H9 (cell line): ENCODE results near the gene GRM5. TPM values are rescaled to one million over a fixed set of nuclear protein-coding genes. Genes with fewer than 3 reads are reported as not detected.
"Not testable (repeated sequence)": the region's sequence is repeated elsewhere in the genome, so short reads cannot be mapped to it uniquely, and the experiment has no call there.

Experiments used
- DNase-seq: peaks from one replicate; pipeline ENCODE4 v3.0.0-alpha.2; 2017
- H2AFZ ChIP-seq: one replicate; pipeline ENCODE4 v1.6.1; 2013; ENCODE audit warnings: mild to moderate bottlenecking, low read length, control low read depth, moderate library complexity
- H2AK5ac ChIP-seq: 2 replicates; pipeline ENCODE4 v1.6.1; 2013; ENCODE audit warnings: low read length, control low read depth, mixed read lengths; ENCODE audit not compliant: insufficient read length
- H2BK120ac ChIP-seq: one replicate; pipeline ENCODE4 v1.6.1; 2013; ENCODE audit warnings: low read depth, mild to moderate bottlenecking, low read length, control low read depth, inconsistent platforms; ENCODE audit not compliant: poor library complexity, severe bottlenecking
- H2BK12ac ChIP-seq: 2 replicates; pipeline ENCODE4 v1.6.1; 2013; ENCODE audit warnings: low read length, control low read depth, mixed read lengths, low read depth; ENCODE audit not compliant: insufficient read length
- H2BK15ac ChIP-seq: 2 replicates; pipeline ENCODE4 v1.6.1; 2013; ENCODE audit warnings: low read depth, low read length, control low read depth
- H2BK20ac ChIP-seq: one replicate; pipeline ENCODE4 v1.6.1; 2013; ENCODE audit warnings: low read depth, mild to moderate bottlenecking, low read length, control low read depth, inconsistent platforms; ENCODE audit not compliant: poor library complexity, severe bottlenecking
- H2BK5ac ChIP-seq: 2 replicates; pipeline ENCODE4 v1.6.1; 2013; ENCODE audit warnings: low read length, control low read depth, mixed read lengths; ENCODE audit not compliant: insufficient read length
- H3K14ac ChIP-seq: 2 replicates; pipeline ENCODE4 v1.6.1; 2013; ENCODE audit warnings: low read length, control low read depth; ENCODE audit not compliant: insufficient read depth
- H3K18ac ChIP-seq: 2 replicates; pipeline ENCODE4 v1.6.1; 2013; ENCODE audit warnings: low read depth, mild to moderate bottlenecking, mixed read lengths, low read length, control low read depth; ENCODE audit not compliant: insufficient read length
- H3K23ac ChIP-seq: 2 replicates; pipeline ENCODE4 v1.6.1; 2013; ENCODE audit warnings: low read length, control low read depth, mixed read lengths, low read depth; ENCODE audit not compliant: insufficient read length
- H3K23me2 ChIP-seq: 2 replicates; pipeline ENCODE4 v1.6.1; 2013; ENCODE audit warnings: low read depth, mild to moderate bottlenecking, mixed read lengths, low read length, control low read depth; ENCODE audit not compliant: insufficient read length, poor library complexity, severe bottlenecking
- H3K27ac ChIP-seq: 2 replicates; pipeline ENCODE4 v1.5.1; 2013; ENCODE audit warnings: low read length, control low read depth, mixed read lengths, low read depth; ENCODE audit not compliant: insufficient read length
- H3K27me3 ChIP-seq: 2 replicates; pipeline ENCODE4 v1.6.1; 2013; ENCODE audit warnings: low read length, control low read depth, inconsistent platforms; ENCODE audit not compliant: insufficient read depth
- H3K4ac ChIP-seq: 2 replicates; pipeline ENCODE4 v1.6.1; 2013; ENCODE audit warnings: low read depth, mild to moderate bottlenecking, control low read depth, inconsistent platforms, low read length, moderate library complexity
- H3K4me1 ChIP-seq: 2 replicates; pipeline ENCODE4 v1.6.1; 2013; ENCODE audit warnings: low read length, control low read depth, inconsistent platforms; ENCODE audit not compliant: insufficient read depth
- H3K4me2 ChIP-seq: 2 replicates; pipeline ENCODE4 v1.6.1; 2013; ENCODE audit warnings: low read length, control low read depth, mixed read lengths; ENCODE audit not compliant: insufficient read length, insufficient read depth
- H3K56ac ChIP-seq: 2 replicates; pipeline ENCODE4 v1.6.1; 2013; ENCODE audit warnings: low read depth, mild to moderate bottlenecking, mixed read lengths, low read length, control low read depth; ENCODE audit not compliant: insufficient read length
- H3K79me1 ChIP-seq: 2 replicates; pipeline ENCODE4 v1.6.1; 2013; ENCODE audit warnings: low read depth, mild to moderate bottlenecking, moderate library complexity, low read length, control low read depth, inconsistent platforms; ENCODE audit not compliant: insufficient read depth, poor library complexity, severe bottlenecking
- H3K79me2 ChIP-seq: 2 replicates; pipeline ENCODE4 v1.6.1; 2013; ENCODE audit warnings: low read length, control low read depth, inconsistent platforms; ENCODE audit not compliant: insufficient read depth
- H3K9ac ChIP-seq: 2 replicates; pipeline ENCODE4 v1.6.1; 2013; ENCODE audit warnings: low read length, control low read depth, mixed read lengths; ENCODE audit not compliant: insufficient read length; ENCODE audit errors: extremely low read depth
- H3K9me3 ChIP-seq: one replicate; pipeline ENCODE4 v1.6.1; 2013; ENCODE audit warnings: low read depth, low read length, inconsistent platforms; ENCODE audit not compliant: control insufficient read depth
- H3T11ph ChIP-seq: one replicate; pipeline ENCODE4 v1.6.1; 2013; ENCODE audit warnings: mild to moderate bottlenecking, low read length, control low read depth, inconsistent platforms
- H4K20me1 ChIP-seq: one replicate; pipeline ENCODE4 v1.6.1; 2013; ENCODE audit not compliant: control insufficient read depth, insufficient read length, insufficient read depth
- H4K5ac ChIP-seq: 2 replicates; pipeline ENCODE4 v1.6.1; 2013; ENCODE audit warnings: low read depth, mild to moderate bottlenecking, mixed read lengths, low read length, control low read depth; ENCODE audit not compliant: insufficient read length
- H4K8ac ChIP-seq: replicated peaks from 2 replicates; pipeline ENCODE4 v1.6.1; 2013; ENCODE audit warnings: low read length, control low read depth, mixed read lengths, low read depth; ENCODE audit not compliant: insufficient read length
- H4K91ac ChIP-seq: 2 replicates; pipeline ENCODE4 v1.6.1; 2013; ENCODE audit warnings: low read depth, mild to moderate bottlenecking, moderate library complexity, mixed read lengths, low read length, control low read depth; ENCODE audit not compliant: insufficient read length
- H3K27ac Mint-ChIP-seq, 3 experiments: 2 replicates in 2 of 3; 3 replicates in 1 of 3; pipeline ENCODE4 v1.8.0; 2020 to 2021; ENCODE audit warnings: mixed read lengths in 3 of 3, mild to moderate bottlenecking in 1 of 3, moderate library complexity in 1 of 3
- H3K27me3 Mint-ChIP-seq: 2 replicates; pipeline ENCODE4 v1.8.0; 2021; ENCODE audit warnings: low read depth, mild to moderate bottlenecking, moderate library complexity, mixed read lengths
- H3K36me3 Mint-ChIP-seq, 3 experiments: 2 replicates in 2 of 3; 3 replicates in 1 of 3; pipeline ENCODE4 v1.8.0; 2020 to 2021; ENCODE audit warnings: low read depth in 3 of 3, mixed read lengths in 3 of 3; ENCODE audit not compliant: insufficient read depth in 1 of 3
- H3K4me1 Mint-ChIP-seq, 2 experiments: 2 replicates each; pipeline ENCODE4 v1.8.0; 2020; ENCODE audit warnings: mixed read lengths in 2 of 2
- H3K4me3 Mint-ChIP-seq, 2 experiments: 2 replicates in 1 of 2; 3 replicates in 1 of 2; pipeline ENCODE4 v1.8.0; 2020 to 2021; ENCODE audit warnings: mild to moderate bottlenecking in 2 of 2, mixed read lengths in 2 of 2, moderate library complexity in 1 of 2
- H3K9me3 Mint-ChIP-seq, 2 experiments: 2 replicates in 1 of 2; 3 replicates in 1 of 2; pipeline ENCODE4 v1.8.0; 2020; ENCODE audit warnings: mild to moderate bottlenecking in 2 of 2, mixed read lengths in 2 of 2, moderate library complexity in 1 of 2
- CTCF ChIP-seq: fragments of 200-600 bp; sonication (generic); conservative IDR thresholded peaks from 3 replicates; pipeline ENCODE4 v1.8.0; 2021; ENCODE audit warnings: antibody characterized with exemption, mild to moderate bottlenecking
- WGBS: extraction: QIAGEN DNeasy Blood & Tissue Kit; methylation state at CpG from one replicate; pipeline ENCODE4 v1.1.7; 2013; ENCODE audit warnings: missing lambda C conversion rate, low lambda C conversion rate, mixed read lengths; ENCODE audit not compliant: insufficient read length; ENCODE audit errors: extremely low coverage; 5-methylcytosine and 5-hydroxymethylcytosine counted together
- total RNA-seq: library from RNA; stranded (reverse); gene quantifications from 2 replicates; pipeline ENCODE4 v1.2.1, GENCODE V29; 2021

The GRM5 gene
- total RNA-seq, 1 experiment from 2014 or later: not detected

DNA sequence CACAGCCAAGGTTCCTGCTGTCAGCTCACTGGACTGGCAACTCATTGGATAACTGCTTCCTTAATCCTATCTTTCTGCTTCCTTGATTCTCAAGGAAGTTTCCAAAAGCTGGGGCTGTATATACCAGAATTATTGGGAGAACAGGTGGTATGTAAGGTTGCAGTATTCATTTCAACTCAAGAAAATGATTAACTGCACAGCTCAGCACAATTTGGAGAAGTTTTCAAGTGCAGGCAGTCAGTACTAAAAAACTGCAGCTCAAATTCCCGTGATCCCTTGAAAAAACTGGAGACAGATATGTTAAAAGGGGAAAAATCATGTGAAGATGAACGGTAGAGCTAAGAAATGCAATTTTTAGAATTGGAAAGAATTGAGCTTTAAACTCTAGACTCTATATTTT lies 44.4 kb downstream of the GRM5 start:
- no peak overlapping the region for H4K91ac ChIP-seq
- no peak for TF ChIP-seq CTCF
- no peak overlapping the region for H2BK5ac ChIP-seq
- no peak overlapping the region for H3K23ac ChIP-seq
- no peak overlapping the region for H2AK5ac ChIP-seq
- Mint-ChIP-seq H3K4me1 (no peaks in the 10 kb centered on the region), H3K9me3 (peaks cover 0 to 4% of the 10 kb centered on the region in 2 experiments; a peak in 1 of 5 replicates), H3K4me3 (no peak overlapping the region), H3K27ac (no peak overlapping the region), H3K27me3 (no peaks in the 10 kb centered on the region), H3K36me3 (no peaks in the 10 kb centered on the region)
- no peaks in the 10 kb centered on the region for H3K9me3 ChIP-seq
- DNase-seq: no peak
- H3K14ac ChIP-seq: no peak overlapping the region
- H3K27ac ChIP-seq: no peak overlapping the region
- H4K8ac ChIP-seq: no peak overlapping the region
- H2BK15ac ChIP-seq: no peak overlapping the region
- H2AFZ ChIP-seq: no peak overlapping the region
- no peaks in the 10 kb centered on the region for H3K4me1 ChIP-seq
- no CpG with 5 or more reads among the region's 2 CpGs for WGBS
- H3K79me2 ChIP-seq: no peaks in the 10 kb centered on the region
- no peaks in the 10 kb centered on the region for H3K23me2 ChIP-seq
- no peak overlapping the region for H3K4ac ChIP-seq
- no peaks in the 10 kb centered on the region for H3K79me1 ChIP-seq
- no peak overlapping the region for H4K5ac ChIP-seq
- H2BK12ac ChIP-seq: no peak overlapping the region
- no peak overlapping the region for H2BK120ac ChIP-seq
- H3K18ac ChIP-seq: no peak overlapping the region
- no peak overlapping the region for H3T11ph ChIP-seq
- no peak overlapping the region for H2BK20ac ChIP-seq
- H3K27me3 ChIP-seq: no peaks in the 10 kb centered on the region
- H3K4me2 ChIP-seq: no peak overlapping the region
- H4K20me1 ChIP-seq: no peaks in the 10 kb centered on the region
- H3K9ac ChIP-seq: no peak overlapping the region
- no peak overlapping the region for H3K56ac ChIP-seq

- H3K4me1 Mint-ChIP-seq, H3K27ac ChIP-seq, H2BK12ac ChIP-seq: not testable (repeated sequence)
Observed at GRCh38 chr11:89019827-89020547, 45.8 kb downstream of the GRM5 start.

More at GRCh38 chr11:89019827-89020547, 45.8 kb downstream of the GRM5 start:
- not testable (repeated sequence) for H4K91ac ChIP-seq, H4K5ac ChIP-seq, H3K9ac ChIP-seq, H4K20me1 ChIP-seq, H3K4ac ChIP-seq, H2AFZ ChIP-seq, H3K4me3 Mint-ChIP-seq, H3K4me2 ChIP-seq, H2BK120ac ChIP-seq, H2BK15ac ChIP-seq, H3K9me3 Mint-ChIP-seq, H3K9me3 ChIP-seq, H3K14ac ChIP-seq, H3K79me1 ChIP-seq, H3K36me3 Mint-ChIP-seq, H3K27ac Mint-ChIP-seq, H3K23ac ChIP-seq, H3K27me3 ChIP-seq, H3T11ph ChIP-seq, H2BK5ac ChIP-seq, H3K4me1 ChIP-seq, H3K23me2 ChIP-seq, H2AK5ac ChIP-seq, H4K8ac ChIP-seq, H3K18ac ChIP-seq, DNase-seq, H2BK20ac ChIP-seq, H3K27me3 Mint-ChIP-seq, H3K79me2 ChIP-seq, H3K56ac ChIP-seq
